Breast epithelium (tissue), 3 donors: Measurements from ENCODE around the gene DOCK6.

Source experiments
- POLR2A ChIP-seq: fragments of 450-650 bp; IDR thresholded peaks from one replicate; pipeline ENCODE4 v1.6.1; 2016; ENCODE audit warnings: antibody characterized with exemption, mild to moderate bottlenecking, moderate library complexity
- TF ChIP-seq, protein P1 (sequence below), 3 donors: fragments of 450-650 bp; IDR thresholded peaks; one replicate each; pipeline ENCODE4 v1.5.1; 2016 to 2017; ENCODE audit warnings: antibody characterized with exemption in 3 of 3, mild to moderate bottlenecking in 3 of 3, moderate library complexity in 3 of 3

- TF ChIP-seq, protein P1, sequence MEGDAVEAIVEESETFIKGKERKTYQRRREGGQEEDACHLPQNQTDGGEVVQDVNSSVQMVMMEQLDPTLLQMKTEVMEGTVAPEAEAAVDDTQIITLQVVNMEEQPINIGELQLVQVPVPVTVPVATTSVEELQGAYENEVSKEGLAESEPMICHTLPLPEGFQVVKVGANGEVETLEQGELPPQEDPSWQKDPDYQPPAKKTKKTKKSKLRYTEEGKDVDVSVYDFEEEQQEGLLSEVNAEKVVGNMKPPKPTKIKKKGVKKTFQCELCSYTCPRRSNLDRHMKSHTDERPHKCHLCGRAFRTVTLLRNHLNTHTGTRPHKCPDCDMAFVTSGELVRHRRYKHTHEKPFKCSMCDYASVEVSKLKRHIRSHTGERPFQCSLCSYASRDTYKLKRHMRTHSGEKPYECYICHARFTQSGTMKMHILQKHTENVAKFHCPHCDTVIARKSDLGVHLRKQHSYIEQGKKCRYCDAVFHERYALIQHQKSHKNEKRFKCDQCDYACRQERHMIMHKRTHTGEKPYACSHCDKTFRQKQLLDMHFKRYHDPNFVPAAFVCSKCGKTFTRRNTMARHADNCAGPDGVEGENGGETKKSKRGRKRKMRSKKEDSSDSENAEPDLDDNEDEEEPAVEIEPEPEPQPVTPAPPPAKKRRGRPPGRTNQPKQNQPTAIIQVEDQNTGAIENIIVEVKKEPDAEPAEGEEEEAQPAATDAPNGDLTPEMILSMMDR (IDR thresholded peaks at IDR 0.05) = no peak
- no peak for TF ChIP-seq POLR2A
Measured at GRCh38 chr19:11273296-11273695, 11.0 kb upstream of the DOCK6 start.
